Liver (tissue), 9 donors: ENCODE measurements around the gene ZNF574. TPM values are rescaled to one million over a fixed set of nuclear protein-coding genes. Genes with fewer than 3 reads are reported as not detected.

Source experiments
- DNase-seq: peaks from one replicate; pipeline ENCODE4 v3.0.0-alpha.2; 2017; ENCODE audit warnings: low spot score
- H3K27ac ChIP-seq, 2 donors: one replicate each; pipeline ENCODE4 v1.7.0; 2013; ENCODE audit warnings: inconsistent platforms in 2 of 2, low read length in 2 of 2, control low read depth in 1 of 2, low read depth in 1 of 2, mild to moderate bottlenecking in 1 of 2
- H3K27me3 ChIP-seq, 4 donors: one replicate each; pipeline versions ENCODE4 v1.6.1 to v1.7.0; 2013; ENCODE audit warnings: low read length in 3 of 4, inconsistent platforms in 1 of 4, mild to moderate bottlenecking in 1 of 4, moderate library complexity in 1 of 4; ENCODE audit not compliant: control insufficient read depth in 4 of 4, insufficient read depth in 4 of 4
- H3K36me3 ChIP-seq, 4 donors: one replicate each; pipeline versions ENCODE4 v1.6.1 to v1.7.0; 2013; ENCODE audit warnings: low read length in 3 of 4, mild to moderate bottlenecking in 3 of 4, low read depth in 1 of 4, moderate library complexity in 1 of 4; ENCODE audit not compliant: control insufficient read depth in 4 of 4, insufficient read depth in 3 of 4
- H3K4me1 ChIP-seq, 4 donors: one replicate each; pipeline versions ENCODE4 v1.6.1 to v1.7.0; 2013; ENCODE audit warnings: low read length in 3 of 4, mild to moderate bottlenecking in 3 of 4, moderate library complexity in 1 of 4; ENCODE audit not compliant: control insufficient read depth in 4 of 4, insufficient read depth in 4 of 4
- H3K4me3 ChIP-seq, 3 donors: one replicate each; pipeline versions ENCODE4 v1.6.1 to v1.7.0; 2013; ENCODE audit warnings: low read length in 3 of 3, control low read depth in 1 of 3, low read depth in 1 of 3, mild to moderate bottlenecking in 1 of 3
- H3K9ac ChIP-seq, 2 donors: one replicate each; pipeline ENCODE4 v1.7.0; 2013; ENCODE audit warnings: low read length in 2 of 2, mild to moderate bottlenecking in 2 of 2, moderate library complexity in 2 of 2, control low read depth in 1 of 2, low read depth in 1 of 2
- H3K9me3 ChIP-seq, 4 donors: one replicate each; pipeline versions ENCODE4 v1.6.1 to v1.7.0; 2013; ENCODE audit warnings: low read length in 3 of 4; ENCODE audit not compliant: control insufficient read depth in 4 of 4
- EGR1 ChIP-seq, 2 donors: IDR thresholded peaks; 2 replicates each; pipeline ENCODE4 v1.6.1; 2016 to 2018; ENCODE audit warnings: antibody characterized with exemption in 2 of 2, low read depth in 2 of 2
- FOXA1 ChIP-seq: IDR thresholded peaks from 2 replicates; pipeline ENCODE4 v1.6.1; 2016; ENCODE audit warnings: antibody characterized with exemption
- HNF4A ChIP-seq, 2 donors: conservative IDR thresholded peaks; 2 replicates each; pipeline ENCODE4 v1.6.1; 2016; ENCODE audit warnings: antibody characterized with exemption in 2 of 2, mild to moderate bottlenecking in 2 of 2
- JUND ChIP-seq, 2 donors: IDR thresholded peaks; 2 replicates each; pipeline ENCODE4 v1.6.1; 2016; ENCODE audit warnings: antibody characterized with exemption in 2 of 2
- RAD21 ChIP-seq, 2 donors: IDR thresholded peaks; 2 replicates each; pipeline ENCODE4 v1.6.1; 2016; ENCODE audit warnings: antibody characterized with exemption in 2 of 2, mild to moderate bottlenecking in 2 of 2
- RXRA ChIP-seq, 2 donors: IDR thresholded peaks; 2 replicates each; pipeline ENCODE4 v1.6.1; 2017 to 2018; ENCODE audit warnings: antibody characterized with exemption in 2 of 2, mild to moderate bottlenecking in 1 of 2
- SP1 ChIP-seq: IDR thresholded peaks from 2 replicates; pipeline ENCODE4 v1.6.1; 2018; ENCODE audit warnings: antibody characterized with exemption, mild to moderate bottlenecking
- TAF1 ChIP-seq: conservative IDR thresholded peaks from 2 replicates; pipeline ENCODE4 v1.6.1; 2016; ENCODE audit warnings: antibody characterized with exemption, mild to moderate bottlenecking
- YY1 ChIP-seq: IDR thresholded peaks from 2 replicates; pipeline ENCODE4 v1.6.1; 2016; ENCODE audit warnings: antibody characterized with exemption, mild to moderate bottlenecking
- WGBS: extraction: QIAGEN DNeasy Blood & Tissue Kit; methylation state at CpG from one replicate; pipeline ENCODE4 v1.1.7; 2013; 5-methylcytosine and 5-hydroxymethylcytosine counted together
- polyA plus RNA-seq, 2 donors: library from polyadenylated mRNA; stranded (reverse) in 1 of 2; unstranded in 1 of 2; fragments of 200-250 nt in 1 of 2; fragments of >200 nt in 1 of 2; fragmentation: Nextera tagmentation in 1 of 2; extraction: Ambion mirVana in 1 of 2; gene quantifications; one replicate each; pipeline versions ENCODE4 v1.2.1 to v1.2.3, GENCODE V29; 2013 to 2015
- total RNA-seq, 2 donors: library from RNA; depleted of rRNA; stranded (reverse); fragments of >200 nt; gene quantifications; one replicate each; pipeline ENCODE4 v1.2.3, GENCODE V29; 2014
- TF ChIP-seq, protein P1 (sequence below): IDR thresholded peaks from 2 replicates; pipeline ENCODE4 v1.6.1; 2016; ENCODE audit warnings: antibody characterized with exemption
- TF ChIP-seq, protein P2 (sequence below): IDR thresholded peaks from 2 replicates; pipeline ENCODE4 v1.6.1; 2016; ENCODE audit warnings: antibody characterized with exemption
- TF ChIP-seq, protein P3 (sequence below): IDR thresholded peaks from 2 replicates; pipeline ENCODE4 v1.6.1; 2016; ENCODE audit warnings: antibody characterized with exemption
- TF ChIP-seq, protein P4 (sequence below): IDR thresholded peaks from 2 replicates; pipeline ENCODE4 v1.6.1; 2016; ENCODE audit warnings: antibody characterized with exemption, mild to moderate bottlenecking
- donor health status: healthy.
- donor health status: healthy.
- donor health status: healthy.
- donor health status: healthy.
- donor health status: healthy.

The ZNF574 gene
- total and polyA plus RNA-seq, 4 donors = 3.3 to 7.4 (median 6.5) TPM

DNA sequence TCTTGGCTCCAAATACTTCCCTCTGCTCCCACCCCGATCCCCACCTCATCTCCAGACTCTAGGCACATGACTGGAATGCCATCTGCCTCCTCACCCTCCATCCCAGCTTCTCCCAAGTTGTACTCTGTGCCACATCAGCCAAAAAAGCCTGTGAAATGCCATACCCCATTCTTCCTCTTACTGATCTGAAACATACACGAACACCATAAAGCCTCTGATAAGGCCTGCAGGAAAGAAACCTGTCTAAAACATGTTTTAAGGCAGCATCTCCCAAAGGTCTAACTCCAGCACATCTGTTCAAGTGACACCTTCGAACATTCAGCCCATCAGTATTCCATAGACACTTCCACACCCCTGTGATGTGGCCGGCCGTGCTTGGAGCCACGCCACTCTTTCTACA, 11.5 kb upstream of the ZNF574 start:
- TF ChIP-seq JUND (IDR thresholded peaks at IDR 0.05) = no peak
- TF ChIP-seq RAD21 (IDR thresholded peaks at IDR 0.05) = no peak
- no peak for TF ChIP-seq HNF4A (conservative IDR thresholded peaks at IDR 0.05)
- TF ChIP-seq RXRA (IDR thresholded peaks at IDR 0.05) = no peak
- TF ChIP-seq, protein P1, sequence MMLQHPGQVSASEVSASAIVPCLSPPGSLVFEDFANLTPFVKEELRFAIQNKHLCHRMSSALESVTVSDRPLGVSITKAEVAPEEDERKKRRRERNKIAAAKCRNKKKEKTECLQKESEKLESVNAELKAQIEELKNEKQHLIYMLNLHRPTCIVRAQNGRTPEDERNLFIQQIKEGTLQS = no peak
- TF ChIP-seq, protein P2, sequence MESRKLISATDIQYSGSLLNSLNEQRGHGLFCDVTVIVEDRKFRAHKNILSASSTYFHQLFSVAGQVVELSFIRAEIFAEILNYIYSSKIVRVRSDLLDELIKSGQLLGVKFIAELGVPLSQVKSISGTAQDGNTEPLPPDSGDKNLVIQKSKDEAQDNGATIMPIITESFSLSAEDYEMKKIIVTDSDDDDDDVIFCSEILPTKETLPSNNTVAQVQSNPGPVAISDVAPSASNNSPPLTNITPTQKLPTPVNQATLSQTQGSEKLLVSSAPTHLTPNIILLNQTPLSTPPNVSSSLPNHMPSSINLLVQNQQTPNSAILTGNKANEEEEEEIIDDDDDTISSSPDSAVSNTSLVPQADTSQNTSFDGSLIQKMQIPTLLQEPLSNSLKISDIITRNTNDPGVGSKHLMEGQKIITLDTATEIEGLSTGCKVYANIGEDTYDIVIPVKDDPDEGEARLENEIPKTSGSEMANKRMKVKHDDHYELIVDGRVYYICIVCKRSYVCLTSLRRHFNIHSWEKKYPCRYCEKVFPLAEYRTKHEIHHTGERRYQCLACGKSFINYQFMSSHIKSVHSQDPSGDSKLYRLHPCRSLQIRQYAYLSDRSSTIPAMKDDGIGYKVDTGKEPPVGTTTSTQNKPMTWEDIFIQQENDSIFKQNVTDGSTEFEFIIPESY = no peak
- no peak for TF ChIP-seq YY1
- no peak for TF ChIP-seq SP1
- no peak for TF ChIP-seq TAF1
- TF ChIP-seq FOXA1 = no peak
- TF ChIP-seq, protein P3, sequence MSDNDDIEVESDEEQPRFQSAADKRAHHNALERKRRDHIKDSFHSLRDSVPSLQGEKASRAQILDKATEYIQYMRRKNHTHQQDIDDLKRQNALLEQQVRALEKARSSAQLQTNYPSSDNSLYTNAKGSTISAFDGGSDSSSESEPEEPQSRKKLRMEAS = no peak
- H3K27ac ChIP-seq = no peak overlapping the region
- H3K9ac ChIP-seq = no peak overlapping the region
- no peak overlapping the region for H3K4me3 ChIP-seq
- no peak for DNase-seq
- no peaks in the 10 kb centered on the region for H3K36me3 ChIP-seq
- no peaks in the 10 kb centered on the region for H3K9me3 ChIP-seq
- peaks cover 0 to 8% (median 2%) of the 10 kb centered on the region in 4 donors for H3K27me3 ChIP-seq
- no peaks in the 10 kb centered on the region for H3K4me1 ChIP-seq
- WGBS = 90% methylated on average over 6 of the region's 6 CpGs

DNA sequence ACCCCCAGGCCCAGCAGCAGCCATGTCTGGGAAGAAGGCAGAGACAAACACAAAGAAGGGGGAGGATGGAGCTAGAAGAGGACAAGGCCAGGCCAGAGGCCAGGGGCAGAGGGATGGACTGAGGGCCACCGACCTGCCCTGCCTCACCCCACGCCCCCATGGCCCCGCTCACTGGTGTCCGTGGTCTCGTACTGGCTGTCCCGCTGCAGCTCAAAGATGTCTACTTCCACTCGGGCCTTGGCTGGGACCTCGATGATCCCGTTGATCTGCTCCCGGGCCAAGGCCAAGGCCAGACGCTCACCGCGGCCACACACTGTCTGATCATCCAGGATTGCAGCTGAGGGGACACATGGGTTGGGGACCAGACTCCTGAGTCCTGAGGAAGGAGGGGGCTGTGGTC, 10.9 kb upstream of the ZNF574 start:
- DNase-seq = no peak
- H3K9me3 ChIP-seq = no peaks in the 10 kb centered on the region
- H3K4me1 ChIP-seq = no peaks in the 10 kb centered on the region
- WGBS = 78% methylated on average over 13 of the region's 13 CpGs
- no peak overlapping the region for H3K9ac ChIP-seq
- no peak overlapping the region for H3K4me3 ChIP-seq
- peaks cover 0 to 8% (median 2%) of the 10 kb centered on the region in 4 donors for H3K27me3 ChIP-seq
- TF ChIP-seq SP1 (no peak), EGR1 (IDR thresholded peaks at IDR 0.05; ENCODE audit: low read depth in 2 of 2) (no peak), JUND (IDR thresholded peaks at IDR 0.05) (no peak)
- TF ChIP-seq, protein P1 = no peak
- TF ChIP-seq, protein P4, sequence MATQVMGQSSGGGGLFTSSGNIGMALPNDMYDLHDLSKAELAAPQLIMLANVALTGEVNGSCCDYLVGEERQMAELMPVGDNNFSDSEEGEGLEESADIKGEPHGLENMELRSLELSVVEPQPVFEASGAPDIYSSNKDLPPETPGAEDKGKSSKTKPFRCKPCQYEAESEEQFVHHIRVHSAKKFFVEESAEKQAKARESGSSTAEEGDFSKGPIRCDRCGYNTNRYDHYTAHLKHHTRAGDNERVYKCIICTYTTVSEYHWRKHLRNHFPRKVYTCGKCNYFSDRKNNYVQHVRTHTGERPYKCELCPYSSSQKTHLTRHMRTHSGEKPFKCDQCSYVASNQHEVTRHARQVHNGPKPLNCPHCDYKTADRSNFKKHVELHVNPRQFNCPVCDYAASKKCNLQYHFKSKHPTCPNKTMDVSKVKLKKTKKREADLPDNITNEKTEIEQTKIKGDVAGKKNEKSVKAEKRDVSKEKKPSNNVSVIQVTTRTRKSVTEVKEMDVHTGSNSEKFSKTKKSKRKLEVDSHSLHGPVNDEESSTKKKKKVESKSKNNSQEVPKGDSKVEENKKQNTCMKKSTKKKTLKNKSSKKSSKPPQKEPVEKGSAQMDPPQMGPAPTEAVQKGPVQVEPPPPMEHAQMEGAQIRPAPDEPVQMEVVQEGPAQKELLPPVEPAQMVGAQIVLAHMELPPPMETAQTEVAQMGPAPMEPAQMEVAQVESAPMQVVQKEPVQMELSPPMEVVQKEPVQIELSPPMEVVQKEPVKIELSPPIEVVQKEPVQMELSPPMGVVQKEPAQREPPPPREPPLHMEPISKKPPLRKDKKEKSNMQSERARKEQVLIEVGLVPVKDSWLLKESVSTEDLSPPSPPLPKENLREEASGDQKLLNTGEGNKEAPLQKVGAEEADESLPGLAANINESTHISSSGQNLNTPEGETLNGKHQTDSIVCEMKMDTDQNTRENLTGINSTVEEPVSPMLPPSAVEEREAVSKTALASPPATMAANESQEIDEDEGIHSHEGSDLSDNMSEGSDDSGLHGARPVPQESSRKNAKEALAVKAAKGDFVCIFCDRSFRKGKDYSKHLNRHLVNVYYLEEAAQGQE = no peak
- TF ChIP-seq, protein P3 = no peak
- no peaks in the 10 kb centered on the region for H3K36me3 ChIP-seq
- H3K27ac ChIP-seq = no peak overlapping the region
